LNCaP clone FGC (cell line): Measurements from ENCODE around the gene POLR2A.

ENCODE experiments used
- DNase-seq: peaks from one replicate; pipeline ENCODE4 v3.0.0-alpha.2; 2011; ENCODE audit warnings: low read depth
- H3K4me3 ChIP-seq: 2 replicates; pipeline ENCODE4 v1.5.1; 2011; ENCODE audit warnings: mild to moderate bottlenecking, low read depth, low read length, control low read depth
- CTCF ChIP-seq: IDR thresholded peaks from 2 replicates; pipeline ENCODE4 v1.5.1; 2012; ENCODE audit warnings: mild to moderate bottlenecking; ENCODE audit not compliant: control insufficient read depth, insufficient read depth; ENCODE audit errors: extremely low read depth

Gene POLR2A

GRCh38 chr17:7502171-7502847 lies 18.1 kb downstream of the POLR2A start:
- TF ChIP-seq CTCF: no peak
- no peak for DNase-seq
- no peak overlapping the region for H3K4me3 ChIP-seq

- TF ChIP-seq CTCF: no peak
- DNase-seq: no peak
- H3K4me3 ChIP-seq: no peak overlapping the region
Measured at GRCh38 chr17:7502987-7503386, 18.8 kb downstream of the POLR2A start.

- H3K4me3 ChIP-seq: no peak overlapping the region
- no peak for DNase-seq
- TF ChIP-seq CTCF: no peak
Measured at GRCh38 chr17:7503521-7503920, 19.4 kb downstream of the POLR2A start.

- no peak overlapping the region for H3K4me3 ChIP-seq
- TF ChIP-seq CTCF: no peak
- DNase-seq: no peak
Measured at GRCh38 chr17:7508145-7508544, 24.0 kb downstream of the POLR2A start.

- no peak overlapping the region for H3K4me3 ChIP-seq
- TF ChIP-seq CTCF: no peak
- no peak for DNase-seq
Measured at GRCh38 chr17:7508846-7509245, 24.7 kb downstream of the POLR2A start.

- no peak for DNase-seq
Measured at GRCh38 chr17:7509937-7510336, 25.8 kb downstream of the POLR2A start.

More at GRCh38 chr17:7509937-7510336, 25.8 kb downstream of the POLR2A start:
- no peak for TF ChIP-seq CTCF
- no peak overlapping the region for H3K4me3 ChIP-seq
